Loucy (cell line): ENCODE measurements around the gene C17orf107.

Source experiments
- H2AFZ ChIP-seq: fragments of 200-600 bp; sonication (generic); 2 replicates; pipeline ENCODE4 v1.6.0; 2016; ENCODE audit warnings: antibody characterized with exemption, mild to moderate bottlenecking, low read length, moderate library complexity
- H3F3A ChIP-seq: fragments of 200-600 bp; 2 replicates; pipeline ENCODE4 v1.6.0; 2016; ENCODE audit warnings: antibody characterized with exemption, low read depth, mild to moderate bottlenecking
- H3K27me3 ChIP-seq: fragments of 200-600 bp; sonication (generic); 2 replicates; pipeline ENCODE4 v1.6.1; 2014; ENCODE audit warnings: low read length, mild to moderate bottlenecking; ENCODE audit not compliant: insufficient read depth, poor library complexity, severe bottlenecking
- H3K36me3 ChIP-seq: fragments of 200-600 bp; sonication (generic); 2 replicates; pipeline ENCODE4 v1.6.1; 2016; ENCODE audit warnings: low read length; ENCODE audit not compliant: insufficient read depth
- H3K4me1 ChIP-seq: fragments of 200-600 bp; sonication (generic); 2 replicates; pipeline ENCODE4 v1.5.1; 2014; ENCODE audit warnings: low read length, mild to moderate bottlenecking; ENCODE audit not compliant: insufficient read depth, poor library complexity, severe bottlenecking
- H3K4me2 ChIP-seq: fragments of 200-600 bp; sonication (generic); 2 replicates; pipeline ENCODE4 v1.6.0; 2014; ENCODE audit warnings: antibody characterized with exemption, low read length, low read depth, mild to moderate bottlenecking; ENCODE audit not compliant: poor library complexity, severe bottlenecking
- H3K4me3 ChIP-seq: fragments of 200-600 bp; sonication (generic); 2 replicates; pipeline ENCODE4 v1.5.1; 2014; ENCODE audit warnings: low read length, mild to moderate bottlenecking, mixed read lengths; ENCODE audit not compliant: poor library complexity, severe bottlenecking
- H3K79me2 ChIP-seq: fragments of 200-600 bp; sonication (generic); 2 replicates; pipeline ENCODE4 v1.6.1; 2014; ENCODE audit warnings: low read length; ENCODE audit not compliant: insufficient read depth
- H3K9ac ChIP-seq: fragments of 200-600 bp; sonication (generic); 2 replicates; pipeline ENCODE4 v1.6.0; 2014; ENCODE audit warnings: mild to moderate bottlenecking, low read depth, low read length, moderate library complexity; ENCODE audit not compliant: poor library complexity, severe bottlenecking
- H3K9me2 ChIP-seq: fragments of 200-600 bp; sonication (generic); replicated peaks from 2 replicates; pipeline ENCODE4 v1.6.1; 2016; ENCODE audit warnings: low read depth, low read length, mixed read lengths
- H3K9me3 ChIP-seq: fragments of 200-600 bp; sonication (generic); 2 replicates; pipeline ENCODE4 v1.6.1; 2014; ENCODE audit warnings: mild to moderate bottlenecking, antibody characterized with exemption, low read length, low read depth; ENCODE audit not compliant: insufficient read depth
- H4K20me1 ChIP-seq: fragments of 200-600 bp; sonication (generic); 2 replicates; pipeline ENCODE4 v1.6.0; 2014; ENCODE audit warnings: antibody characterized with exemption, low read length, mild to moderate bottlenecking; ENCODE audit not compliant: insufficient read depth, poor library complexity, severe bottlenecking
- CTCF ChIP-seq: fragments of 200-600 bp; sonication (generic); conservative IDR thresholded peaks from 2 replicates; pipeline ENCODE4 v1.5.1; 2014; ENCODE audit warnings: mild to moderate bottlenecking, antibody characterized with exemption, low read length
- EZH2phosphoT487 ChIP-seq: fragments of 200-600 bp; IDR thresholded peaks from 2 replicates; pipeline ENCODE4 v1.6.1; 2018; ENCODE audit warnings: antibody characterized with exemption, mild to moderate bottlenecking, moderate library complexity, borderline replicate concordance

Gene C17orf107

DNA sequence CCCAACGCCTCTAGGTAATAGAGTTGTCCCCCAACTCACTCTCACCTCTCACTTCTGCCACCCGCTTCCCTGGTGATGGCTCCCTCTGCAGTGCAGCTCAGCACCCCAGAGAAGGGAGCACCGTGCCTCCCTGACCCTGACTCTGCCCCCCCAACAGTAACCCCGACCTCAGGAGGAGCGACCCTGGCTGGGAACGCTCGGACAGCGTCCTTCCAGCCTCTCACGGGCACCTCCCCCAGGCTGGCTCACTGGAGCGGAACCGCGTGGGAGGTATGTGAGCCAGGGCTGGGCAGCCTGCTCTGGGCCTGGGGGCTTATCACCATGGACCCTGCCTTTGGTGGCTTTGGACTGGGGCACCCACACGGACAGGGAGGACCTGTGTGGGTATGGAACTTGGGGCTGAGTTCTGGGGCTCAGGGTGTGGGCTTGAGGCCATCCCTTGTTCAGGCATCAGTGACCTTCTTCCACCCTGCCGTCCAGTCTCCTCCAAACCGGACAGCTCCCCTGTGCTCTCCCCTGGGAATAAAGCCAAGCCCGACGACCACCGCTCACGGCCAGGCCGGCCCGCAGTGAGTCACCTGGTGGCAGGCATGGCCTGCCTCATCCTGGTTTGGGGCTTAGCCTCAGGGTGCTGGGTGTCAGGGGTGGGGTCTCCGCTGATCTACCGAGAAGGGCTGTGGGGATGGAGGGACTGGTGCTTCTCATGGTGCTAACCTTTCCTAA lies 6.7 kb upstream of the C17orf107 start:
- H3F3A ChIP-seq = no peaks in the 10 kb centered on the region
- H2AFZ ChIP-seq = no peak overlapping the region
- no peaks in the 10 kb centered on the region for H4K20me1 ChIP-seq
- H3K4me2 ChIP-seq = no peak overlapping the region
- H3K9me2 ChIP-seq = no peaks in the 10 kb centered on the region
- peaks cover 30% of the 10 kb centered on the region; the same call in 1 of the 2 replicates for H3K36me3 ChIP-seq
- H3K9me3 ChIP-seq = no peaks in the 10 kb centered on the region
- TF ChIP-seq EZH2phosphoT487 = no peak
- TF ChIP-seq CTCF = no peak
- H3K79me2 ChIP-seq = no peaks in the 10 kb centered on the region
- no peaks in the 10 kb centered on the region for H3K27me3 ChIP-seq
- no peak overlapping the region for H3K9ac ChIP-seq
- H3K4me3 ChIP-seq = no peak overlapping the region
- no peaks in the 10 kb centered on the region for H3K4me1 ChIP-seq

DNA sequence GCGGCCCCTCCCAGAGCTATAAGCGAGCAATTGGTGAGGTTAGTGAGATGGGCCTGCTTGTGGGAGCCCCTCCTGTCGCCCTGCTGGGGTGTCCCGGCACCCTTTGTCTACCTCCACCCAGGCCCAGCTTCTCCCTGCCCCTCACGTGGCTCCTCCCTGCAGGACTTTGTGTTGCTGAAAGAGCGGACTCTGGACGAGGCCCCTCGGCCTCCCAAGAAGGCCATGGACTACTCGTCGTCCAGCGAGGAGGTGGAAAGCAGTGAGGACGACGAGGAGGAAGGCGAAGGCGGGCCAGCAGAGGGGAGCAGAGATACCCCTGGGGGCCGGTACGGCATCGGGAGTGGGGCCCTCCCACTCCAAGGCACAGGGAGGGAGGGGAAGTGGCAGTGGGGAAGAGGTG lies 6.1 kb upstream of the C17orf107 start:
- no peak overlapping the region for H2AFZ ChIP-seq
- no peak overlapping the region for H3K9ac ChIP-seq
- H3K9me2 ChIP-seq = no peaks in the 10 kb centered on the region
- H3K4me3 ChIP-seq = no peak overlapping the region
- no peaks in the 10 kb centered on the region for H4K20me1 ChIP-seq
- H3K9me3 ChIP-seq = no peaks in the 10 kb centered on the region
- no peaks in the 10 kb centered on the region for H3K4me1 ChIP-seq
- H3K4me2 ChIP-seq = no peak overlapping the region
- H3F3A ChIP-seq = no peaks in the 10 kb centered on the region
- H3K79me2 ChIP-seq = no peaks in the 10 kb centered on the region
- no peaks in the 10 kb centered on the region for H3K27me3 ChIP-seq
- H3K36me3 ChIP-seq = peaks cover 30% of the 10 kb centered on the region; the same call in 1 of the 2 replicates
- TF ChIP-seq EZH2phosphoT487 (no peak), CTCF (no peak)

DNA sequence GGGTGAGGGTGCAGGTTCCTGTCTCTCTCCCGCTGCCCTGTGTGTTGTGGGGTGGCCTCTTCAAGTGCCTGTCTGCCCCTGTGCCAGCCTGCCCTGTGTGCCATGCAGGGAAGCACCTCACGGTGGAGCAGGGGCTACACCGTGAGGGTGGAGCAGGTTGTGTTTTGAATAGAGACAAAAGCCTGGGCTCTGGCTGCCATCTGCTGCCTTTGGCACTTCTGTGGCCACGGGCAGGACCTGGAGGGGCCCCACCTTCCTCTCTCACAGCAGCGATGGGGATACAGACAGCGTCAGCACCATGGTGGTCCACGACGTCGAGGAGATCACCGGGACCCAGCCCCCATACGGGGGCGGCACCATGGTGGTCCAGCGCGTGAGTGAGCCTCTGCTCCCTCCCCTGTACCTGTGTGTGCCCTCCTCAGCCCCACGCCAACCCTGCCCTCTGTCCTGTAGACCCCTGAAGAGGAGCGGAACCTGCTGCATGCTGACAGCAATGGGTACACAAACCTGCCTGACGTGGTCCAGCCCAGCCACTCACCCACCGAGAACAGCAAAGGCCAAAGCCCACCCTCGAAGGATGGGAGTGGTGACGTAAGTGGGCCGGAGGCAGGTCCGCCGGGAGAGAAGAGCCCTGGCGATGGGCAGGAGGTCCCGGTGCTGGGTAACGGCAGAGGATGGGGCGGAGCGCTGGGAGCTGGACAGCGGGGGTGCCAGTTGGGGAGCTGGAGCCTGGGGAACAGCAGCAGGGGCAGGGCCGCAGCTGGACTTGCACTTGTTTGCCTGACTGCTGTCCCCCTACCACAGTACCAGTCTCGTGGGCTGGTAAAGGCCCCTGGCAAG lies 5.4 kb upstream of the C17orf107 start:
- Histone ChIP-seq H3K4me1 (no peaks in the 10 kb centered on the region), H3K9me2 (no peaks in the 10 kb centered on the region), H2AFZ (no peak overlapping the region), H3K79me2 (no peaks in the 10 kb centered on the region), H3K9me3 (no peaks in the 10 kb centered on the region), H3K4me2 (no peak overlapping the region), H3K4me3 (no peak overlapping the region), H3F3A (no peaks in the 10 kb centered on the region), H3K36me3 (peaks cover 30% of the 10 kb centered on the region; the same call in 1 of the 2 replicates), H4K20me1 (no peaks in the 10 kb centered on the region), H3K27me3 (no peaks in the 10 kb centered on the region), H3K9ac (no peak overlapping the region)
- TF ChIP-seq EZH2phosphoT487 = no peak
- TF ChIP-seq CTCF = no peak
